HG02588 (cell line): Measurements from ENCODE around the gene RAD51AP2.
"Not testable (repeated sequence)": the region's sequence is repeated elsewhere in the genome, so short reads cannot be mapped to it uniquely, and the experiment has no call there.

ENCODE experiments used
- ATAC-seq: cut with Tn5 transposase; IDR thresholded peaks from one replicate; pipeline ENCODE4 v1.9.1; 2021; ENCODE audit warnings: mild to moderate bottlenecking, moderate library complexity; ENCODE audit not compliant: unreplicated experiment

Gene RAD51AP2

GRCh38 chr2:17518212-17519154 lies at the start of gene RAD51AP2:
RAD51AP2 (minus strand) TSS chr2:17518440; CDS start chr2:17518415, 25 bp downstream.
- peak; percentile 83 for ATAC-seq

GRCh38 chr2:17565726-17566125 lies 47.5 kb upstream of the RAD51AP2 start:
- ATAC-seq = not testable (repeated sequence)

- ATAC-seq = no peak
Measured at GRCh38 chr2:17558878-17559277, 40.6 kb upstream of the RAD51AP2 start.

DNA sequence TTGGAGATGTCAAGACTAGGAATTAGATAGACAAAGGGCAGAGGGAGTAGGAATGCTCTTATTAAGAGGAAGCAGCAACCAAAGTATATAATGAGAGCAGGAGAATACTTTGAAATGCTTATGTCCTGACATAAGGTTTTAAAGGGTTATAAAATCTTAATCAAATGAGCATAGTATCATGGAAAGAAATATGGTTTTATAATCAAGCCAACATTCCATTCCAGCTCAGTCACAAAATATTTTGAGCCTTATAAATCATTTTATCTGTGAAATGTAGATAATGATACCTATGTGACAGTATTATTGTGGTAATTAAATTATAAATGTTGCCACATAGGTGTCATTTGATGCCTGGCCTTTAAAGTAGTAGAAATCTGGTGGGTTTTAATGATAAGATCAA lies 39.8 kb upstream of the RAD51AP2 start:
- no peak for ATAC-seq

DNA sequence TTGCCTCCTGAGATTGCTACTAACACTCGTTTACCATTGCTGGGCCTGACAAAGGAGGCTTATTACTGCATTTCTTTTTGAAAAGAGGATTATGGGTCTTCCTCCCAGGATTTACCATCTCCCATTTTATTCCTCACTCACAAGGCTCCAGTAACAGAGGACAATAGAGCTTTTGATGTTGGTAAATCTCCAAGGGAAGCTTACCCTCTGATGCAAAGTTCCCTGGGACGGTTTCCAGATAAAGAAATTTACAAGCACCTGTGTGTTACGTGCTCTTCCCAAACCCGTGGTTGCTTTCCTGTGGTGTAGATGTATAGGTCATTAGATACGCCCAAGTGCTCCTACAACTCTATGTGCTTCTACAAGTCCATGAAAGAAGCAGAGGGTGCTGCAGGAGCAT lies 39.4 kb upstream of the RAD51AP2 start:
- no peak for ATAC-seq

GRCh38 chr2:17555150-17555549 lies 36.9 kb upstream of the RAD51AP2 start:
- ATAC-seq = no peak

DNA sequence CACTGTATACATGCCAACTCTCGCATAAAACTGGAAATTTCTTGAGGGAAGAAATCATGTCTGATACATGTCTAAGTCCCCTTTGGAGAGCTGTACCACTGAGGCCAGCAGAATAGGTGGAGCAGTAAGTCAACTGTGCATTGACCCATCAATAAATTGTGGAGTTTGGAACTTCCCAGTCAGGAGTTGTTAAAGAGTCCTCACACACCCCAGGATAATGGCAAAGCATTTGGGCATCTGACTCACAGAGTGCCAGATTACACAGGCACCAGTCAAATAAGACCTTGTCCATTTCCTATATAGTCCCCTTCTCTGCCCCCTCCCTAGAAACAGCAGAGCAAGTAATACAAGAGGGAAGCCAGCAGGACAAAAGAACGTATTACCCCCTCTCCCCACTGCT lies 32.7 kb upstream of the RAD51AP2 start:
- no peak for ATAC-seq

DNA sequence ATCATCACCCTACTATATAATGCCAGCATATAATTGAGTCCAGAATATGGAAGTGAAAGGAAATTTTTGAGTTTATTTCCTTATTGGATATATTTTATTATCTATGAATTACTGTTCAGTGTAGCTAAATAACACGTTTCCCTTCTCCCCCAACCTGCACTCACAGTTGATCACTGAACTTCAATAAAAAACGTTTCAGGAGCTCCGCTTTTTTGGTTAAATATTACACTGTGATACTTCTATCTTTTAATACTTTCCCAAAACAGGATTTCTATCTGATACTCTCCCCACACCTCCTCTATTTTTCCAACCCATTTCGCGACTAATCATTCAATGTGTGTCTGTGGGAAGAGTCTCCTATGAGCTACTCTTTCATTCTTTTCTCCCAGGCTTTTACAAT lies 29.5 kb upstream of the RAD51AP2 start:
- no peak for ATAC-seq

GRCh38 chr2:17547237-17547636 lies 29.0 kb upstream of the RAD51AP2 start:
- no peak for ATAC-seq

GRCh38 chr2:17545680-17546613 lies 27.7 kb upstream of the RAD51AP2 start:
- no peak for ATAC-seq

DNA sequence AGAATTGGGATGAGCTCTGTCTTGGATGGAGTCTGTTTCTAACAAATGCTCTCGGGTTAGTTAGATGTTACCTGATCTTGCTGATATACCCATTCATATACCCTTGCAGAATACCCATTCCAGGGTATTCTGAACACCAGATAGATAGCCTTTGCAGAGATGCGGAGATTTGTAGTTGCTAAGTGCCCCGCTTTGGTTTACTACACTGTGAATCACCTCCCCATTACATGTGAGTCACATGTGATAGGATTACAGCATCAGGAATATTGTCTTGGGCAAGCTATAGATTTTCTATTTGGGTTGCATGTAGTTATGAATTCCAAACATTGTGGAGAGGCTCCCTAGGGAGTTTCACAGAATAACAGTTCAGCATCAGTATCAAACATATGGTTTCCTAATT lies 26.0 kb upstream of the RAD51AP2 start:
- ATAC-seq = no peak

DNA sequence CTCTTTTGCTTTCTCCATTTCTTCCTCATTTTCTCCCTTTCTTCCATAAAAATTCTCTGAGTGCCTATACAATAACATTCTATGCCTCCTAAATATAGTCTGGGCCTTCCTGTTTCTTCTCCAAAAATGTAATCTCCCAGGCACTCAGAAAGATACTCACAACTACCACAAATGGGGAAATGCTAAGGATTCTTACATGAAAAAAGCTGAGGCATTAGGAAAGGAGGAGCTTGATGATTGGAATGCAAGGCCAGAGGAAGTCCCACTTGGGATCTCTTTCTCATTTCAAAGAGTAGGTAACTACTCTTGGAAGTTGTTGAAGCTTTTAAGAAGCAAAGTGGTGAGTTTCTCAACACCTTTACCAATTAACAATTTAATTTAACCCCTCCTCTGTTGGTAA lies 25.6 kb upstream of the RAD51AP2 start:
- ATAC-seq = no peak

GRCh38 chr2:17543131-17543660 lies 25.0 kb upstream of the RAD51AP2 start:
- ATAC-seq = no peak

GRCh38 chr2:17542471-17542870 lies 24.2 kb upstream of the RAD51AP2 start:
- ATAC-seq = no peak

DNA sequence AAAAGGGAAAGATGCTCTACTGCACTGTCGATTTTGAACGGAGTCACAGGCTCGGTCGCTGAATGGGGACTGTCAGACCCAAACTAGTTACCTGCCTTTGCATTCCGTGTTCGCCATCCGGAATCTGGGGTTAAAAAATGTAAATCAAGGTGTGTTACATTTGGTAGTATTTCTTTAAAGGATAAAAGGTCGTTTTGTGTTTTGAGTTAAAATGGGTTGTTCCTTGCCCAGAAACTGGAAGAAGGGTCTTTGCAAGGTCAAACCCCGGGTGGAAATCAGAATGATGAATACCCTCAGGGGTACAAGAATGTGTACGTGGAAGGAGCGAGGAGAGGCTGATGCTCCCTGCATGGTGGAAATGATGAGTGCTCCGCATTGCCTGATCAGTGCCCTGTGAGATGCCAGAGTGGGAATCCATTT lies 23.3 kb upstream of the RAD51AP2 start:
- ATAC-seq = no peak

DNA sequence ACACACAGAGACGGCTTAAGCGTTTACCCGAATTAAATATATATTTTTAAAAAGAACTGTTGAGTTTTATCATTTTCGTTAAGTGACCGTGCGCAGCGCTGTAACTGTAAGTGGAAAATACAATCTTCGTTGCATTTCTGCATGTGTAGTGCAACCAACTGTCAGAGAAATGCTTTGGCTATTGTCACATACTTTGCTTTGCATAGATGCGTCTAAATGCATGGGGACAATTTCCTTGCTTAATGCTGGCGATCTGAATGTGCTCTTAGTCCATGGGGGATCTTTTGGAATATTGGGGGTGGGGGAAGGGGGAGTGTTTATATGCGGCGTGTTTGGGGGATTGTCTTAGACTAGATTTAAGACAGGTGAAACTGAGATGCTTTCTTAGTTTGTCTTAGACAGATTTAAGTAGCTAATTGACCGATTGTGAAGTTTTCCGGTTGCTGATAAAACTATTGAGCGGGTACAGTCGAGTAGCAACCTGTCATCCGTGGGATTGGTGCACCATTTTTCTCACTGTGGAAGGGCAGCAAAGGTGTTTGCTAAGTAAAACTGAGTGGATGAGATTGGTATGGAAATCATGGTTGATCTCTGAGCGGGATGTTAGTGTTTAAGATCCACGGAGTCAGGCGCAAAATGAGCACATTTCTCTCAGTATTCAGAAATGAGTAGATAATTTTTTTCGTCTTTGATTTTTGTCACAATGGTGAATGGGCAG lies 22.7 kb upstream of the RAD51AP2 start:
- ATAC-seq = no peak

DNA sequence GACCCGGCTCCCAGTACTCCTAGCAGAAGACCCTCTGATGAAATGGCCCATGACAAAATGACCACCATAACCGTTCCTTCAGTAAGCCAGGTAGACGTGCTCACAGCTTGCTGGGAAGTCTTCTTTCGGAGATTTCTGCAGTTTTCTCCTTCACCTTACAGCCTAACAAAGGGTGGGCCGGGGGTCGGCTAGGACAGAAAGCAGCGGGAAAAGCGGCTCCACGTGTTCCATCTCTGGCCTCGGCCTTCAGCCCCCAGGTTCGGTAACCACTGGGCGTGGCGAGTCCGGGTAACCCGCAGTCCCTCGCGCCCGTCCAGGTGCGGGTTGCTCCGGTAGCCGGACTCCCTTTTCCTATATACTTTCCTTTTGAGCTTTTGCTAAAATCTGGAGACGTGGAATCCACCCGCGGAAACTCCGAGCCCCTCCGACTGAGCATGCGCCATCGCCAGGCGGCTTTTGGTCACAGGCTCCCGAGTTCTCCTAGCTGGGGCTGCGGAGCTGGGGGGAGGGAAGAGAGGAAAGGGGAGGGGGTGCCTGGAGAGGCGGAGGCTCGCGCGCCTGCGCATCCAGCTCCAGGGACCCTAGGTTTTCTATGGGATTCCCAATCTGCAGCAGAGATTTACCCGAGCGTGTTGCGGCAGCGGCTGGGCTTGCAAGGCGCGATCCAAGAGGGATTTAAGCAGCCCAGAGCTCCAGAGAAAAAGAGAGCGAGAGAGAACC lies 22.0 kb upstream of the RAD51AP2 start, which contains the start of gene VSNL1:
Gene VSNL1, plus strand, starts transcription at position 604 of the 720 bp plus-strand sequence. CDS start 51,379 bp downstream, outside the sequence.
- ATAC-seq = no peak

DNA sequence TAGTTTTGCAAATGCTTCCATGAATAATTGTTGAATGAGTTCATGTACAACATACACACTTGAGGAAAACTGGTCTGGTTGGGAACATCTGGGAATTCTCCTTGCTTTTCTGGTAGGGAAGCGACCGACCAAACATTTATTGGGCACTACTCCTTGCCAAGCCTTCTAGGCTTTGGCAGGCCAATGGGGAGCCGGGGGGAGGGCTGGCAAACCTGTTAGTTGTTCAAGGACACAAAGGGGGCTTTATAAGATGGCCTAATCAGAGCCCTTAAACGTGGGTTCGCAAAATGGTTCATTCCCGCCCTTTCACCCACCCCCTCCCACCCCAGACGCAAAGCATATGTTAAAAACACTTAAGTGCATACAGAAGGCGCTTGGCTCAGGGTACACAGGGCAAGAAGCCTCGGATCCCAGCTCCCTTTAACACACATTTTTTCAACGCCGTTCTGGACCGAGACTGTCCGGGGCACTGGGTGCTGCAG lies 21.4 kb upstream of the RAD51AP2 start:
- ATAC-seq = no peak

DNA sequence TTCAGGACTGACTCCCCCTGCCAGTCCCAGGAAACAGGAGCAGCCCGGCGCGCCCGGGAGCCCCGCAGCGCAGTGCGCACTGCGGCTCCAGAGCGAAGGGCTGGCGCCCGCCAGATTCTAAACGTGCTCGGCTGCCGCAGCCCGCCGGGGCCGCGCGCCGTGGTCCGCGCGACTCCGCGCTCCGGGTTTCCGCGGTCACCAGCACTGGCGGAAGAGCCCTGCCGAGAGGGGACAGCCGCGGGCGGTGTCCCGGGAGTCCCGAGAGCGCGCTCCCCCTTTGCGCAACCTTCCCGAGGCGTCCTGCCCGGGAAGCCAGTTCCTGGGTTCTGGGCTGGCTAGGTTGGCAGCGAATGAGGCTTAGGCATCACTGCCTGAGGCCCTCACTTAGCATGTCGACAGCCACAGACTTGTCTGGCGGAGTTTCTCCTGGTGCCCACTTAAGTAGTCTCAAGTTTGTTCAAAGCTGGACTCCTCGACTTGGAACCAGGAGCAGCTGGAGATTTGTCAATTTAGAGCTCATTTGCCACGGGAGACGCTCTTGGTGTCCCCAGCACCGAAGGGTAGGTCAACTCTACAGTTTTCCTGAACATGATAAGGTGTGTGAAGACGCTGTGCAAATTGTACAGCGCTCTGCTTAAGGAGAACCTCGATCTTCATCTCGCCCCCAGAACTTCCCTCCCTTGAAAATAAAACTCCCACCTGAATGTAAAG lies 20.8 kb upstream of the RAD51AP2 start:
- ATAC-seq = no peak
